NCI-H2029 (cell line): ENCODE data around the gene RASD2.

Experiments
- DNase-seq: peaks from one replicate; lab custom pipeline; 2025; lab: John Stamatoyannopoulos, UW

RASD2 gene

DNA sequence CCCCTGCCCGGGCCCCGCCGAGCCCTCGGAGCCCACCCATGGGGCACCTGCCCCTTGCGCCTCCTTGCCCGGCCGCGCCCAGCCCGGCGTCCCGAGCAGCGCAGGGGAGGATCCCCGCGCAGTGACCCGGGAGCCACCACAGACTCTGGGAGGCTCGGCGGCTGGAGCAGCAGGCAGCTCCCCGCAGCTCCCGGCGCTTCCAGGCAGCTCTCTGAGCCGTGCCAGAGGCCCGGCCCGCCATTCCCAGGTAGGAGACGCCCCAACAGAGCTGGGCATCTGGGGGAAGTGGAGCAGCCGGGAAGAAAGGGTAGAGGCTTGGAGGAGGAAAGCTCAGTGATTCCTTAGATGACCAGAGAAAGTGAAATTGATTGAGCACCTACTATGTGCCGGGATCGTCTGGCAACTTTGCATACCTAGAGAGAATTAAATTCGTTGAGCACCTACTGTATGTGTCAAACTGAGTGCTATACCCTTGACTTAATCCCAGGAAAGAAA lies 670 bp downstream of the RASD2 start:
- DNase-seq: no peak

DNA sequence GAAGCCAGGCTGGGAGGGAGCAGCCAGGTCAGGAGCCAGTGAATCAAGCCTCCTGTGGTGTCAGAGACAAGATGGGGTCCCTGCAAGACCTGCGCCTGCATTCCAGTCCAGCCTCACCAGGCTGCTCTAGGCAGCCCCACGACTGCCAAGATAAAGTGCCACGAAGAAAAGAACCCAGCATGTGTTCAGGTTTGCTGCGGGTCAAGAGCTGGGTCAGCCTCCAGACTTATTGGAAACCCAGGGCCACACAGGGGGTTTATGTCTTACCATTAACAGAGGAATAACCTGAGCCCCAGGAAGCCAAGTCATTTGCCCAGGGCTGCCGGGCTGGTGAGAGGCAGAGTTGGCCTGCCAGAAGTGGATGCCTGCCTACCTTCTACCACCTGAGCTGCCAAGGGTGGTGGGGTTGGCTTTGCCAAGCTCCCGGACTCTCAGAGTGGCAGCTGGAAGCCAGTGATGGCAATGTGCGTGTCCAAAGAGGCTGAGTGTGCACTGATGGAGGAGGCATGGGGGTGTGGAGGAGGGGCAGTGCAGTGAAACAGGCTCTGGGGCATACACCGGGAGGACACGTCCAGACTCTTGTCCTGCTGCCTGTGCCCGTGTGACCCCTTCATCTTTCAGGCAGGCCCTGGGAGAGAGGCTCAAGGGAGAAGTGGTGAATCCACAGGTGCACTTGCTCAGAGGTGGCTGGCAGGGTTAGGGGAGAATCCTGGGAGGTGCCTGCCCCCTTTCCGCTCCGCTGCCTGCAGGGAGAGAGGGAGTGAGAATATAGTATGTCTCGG lies 1.7 kb downstream of the RASD2 start:
- DNase-seq: peak; percentile 39

DNA sequence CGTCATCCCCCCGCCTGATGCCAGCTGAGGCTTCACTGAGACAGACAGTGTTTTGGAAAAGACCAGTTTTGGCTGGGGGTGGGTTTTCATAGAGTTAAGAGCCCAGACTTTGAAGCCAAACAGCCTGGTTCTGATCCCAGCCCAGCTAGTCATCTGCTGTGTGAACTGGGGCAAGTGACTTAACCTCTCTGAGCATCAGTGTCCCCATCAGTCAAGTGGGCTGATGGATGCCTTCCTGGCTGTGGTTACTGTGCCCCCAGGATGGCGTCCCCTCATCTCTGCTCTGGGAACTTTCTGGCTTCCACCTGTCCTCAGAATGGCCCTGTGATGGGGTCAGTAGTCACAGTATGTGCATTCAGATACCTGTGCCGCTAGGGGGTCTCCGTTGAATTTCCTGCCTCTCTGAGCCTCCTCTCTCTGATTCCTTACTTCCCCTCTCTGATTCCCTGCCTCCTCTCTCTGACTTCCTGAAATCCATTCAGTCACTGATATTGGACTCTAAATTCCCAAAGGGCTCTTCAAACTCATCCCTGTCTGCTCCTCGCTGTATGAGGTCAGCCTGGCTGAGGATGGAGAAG lies 2.4 kb downstream of the RASD2 start:
- DNase-seq: no peak

DNA sequence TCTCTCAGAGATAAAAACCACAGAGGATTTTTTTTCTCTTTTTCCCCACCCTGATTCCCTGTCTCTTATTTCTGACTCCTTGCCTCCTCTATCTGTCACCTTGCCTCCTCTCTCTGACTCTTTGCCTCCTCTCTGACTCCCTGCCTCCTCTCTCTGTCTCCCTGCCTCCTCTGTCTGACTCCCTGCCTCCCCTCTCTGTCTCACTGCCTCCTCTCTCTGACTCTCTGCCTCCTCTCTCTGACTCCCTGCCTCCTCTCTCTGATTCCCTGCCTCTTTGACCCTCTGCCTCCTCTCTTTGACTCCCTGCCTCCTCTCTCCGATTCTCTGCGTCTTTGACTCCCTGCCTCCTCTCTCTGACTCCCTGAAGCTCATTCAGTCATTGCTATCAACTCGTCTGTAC lies 3.1 kb downstream of the RASD2 start:
- no peak for DNase-seq

DNA sequence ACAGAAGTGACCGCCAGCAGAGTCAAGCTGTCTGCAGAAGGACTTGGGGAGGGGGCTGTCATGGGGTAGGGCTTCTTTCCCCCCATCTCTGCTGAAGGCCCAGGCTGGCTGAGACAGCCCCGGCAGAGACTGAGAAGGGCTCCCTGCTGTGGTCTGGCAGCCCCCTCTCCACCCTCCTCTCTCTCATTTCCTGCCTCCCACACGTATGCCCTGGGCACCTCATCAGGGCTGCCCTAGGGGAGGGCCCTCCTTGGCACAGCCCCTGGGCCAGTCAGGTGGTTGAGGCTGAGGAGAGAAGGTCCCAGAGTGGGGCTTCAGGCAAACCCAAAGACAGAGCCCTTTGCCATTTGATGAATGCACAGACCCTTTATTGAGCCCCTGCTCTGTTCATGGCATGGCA lies 3.6 kb downstream of the RASD2 start:
- DNase-seq: no peak

DNA sequence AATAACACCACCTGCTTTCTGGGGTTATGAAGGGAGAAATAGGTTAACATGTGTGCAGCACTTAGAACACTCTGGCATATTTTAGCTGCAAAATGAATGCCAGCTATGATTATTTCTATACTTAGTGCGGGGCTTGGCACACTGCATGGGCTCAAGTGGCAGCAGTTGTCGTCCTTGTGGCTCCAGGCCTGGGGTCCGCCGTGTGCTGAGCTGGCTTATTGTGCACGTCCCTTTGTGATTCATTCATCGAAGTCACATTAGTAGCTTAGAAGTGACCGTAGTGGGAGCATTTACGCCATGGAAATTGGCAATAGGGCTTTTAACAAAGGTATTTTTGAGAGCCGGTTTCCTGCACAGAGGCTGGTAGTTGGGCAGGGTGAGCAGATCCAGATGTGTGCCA lies 4.2 kb downstream of the RASD2 start:
- DNase-seq: no peak

DNA sequence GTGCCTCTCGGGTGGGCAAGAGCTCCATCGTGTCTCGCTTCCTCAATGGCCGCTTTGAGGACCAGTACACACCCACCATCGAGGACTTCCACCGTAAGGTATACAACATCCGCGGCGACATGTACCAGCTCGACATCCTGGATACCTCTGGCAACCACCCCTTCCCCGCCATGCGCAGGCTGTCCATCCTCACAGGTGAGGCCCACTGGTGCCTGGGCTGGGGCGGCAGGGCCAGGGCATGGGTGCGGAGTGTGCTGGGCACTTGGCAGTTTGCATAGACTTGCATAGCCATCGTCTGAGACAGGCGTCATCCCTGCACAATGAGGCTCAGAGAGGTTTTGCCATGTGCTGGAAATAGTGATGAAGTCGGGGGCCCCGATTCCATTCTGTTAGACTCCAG lies 6.3 kb downstream of the RASD2 start:
- no peak for DNase-seq

DNA sequence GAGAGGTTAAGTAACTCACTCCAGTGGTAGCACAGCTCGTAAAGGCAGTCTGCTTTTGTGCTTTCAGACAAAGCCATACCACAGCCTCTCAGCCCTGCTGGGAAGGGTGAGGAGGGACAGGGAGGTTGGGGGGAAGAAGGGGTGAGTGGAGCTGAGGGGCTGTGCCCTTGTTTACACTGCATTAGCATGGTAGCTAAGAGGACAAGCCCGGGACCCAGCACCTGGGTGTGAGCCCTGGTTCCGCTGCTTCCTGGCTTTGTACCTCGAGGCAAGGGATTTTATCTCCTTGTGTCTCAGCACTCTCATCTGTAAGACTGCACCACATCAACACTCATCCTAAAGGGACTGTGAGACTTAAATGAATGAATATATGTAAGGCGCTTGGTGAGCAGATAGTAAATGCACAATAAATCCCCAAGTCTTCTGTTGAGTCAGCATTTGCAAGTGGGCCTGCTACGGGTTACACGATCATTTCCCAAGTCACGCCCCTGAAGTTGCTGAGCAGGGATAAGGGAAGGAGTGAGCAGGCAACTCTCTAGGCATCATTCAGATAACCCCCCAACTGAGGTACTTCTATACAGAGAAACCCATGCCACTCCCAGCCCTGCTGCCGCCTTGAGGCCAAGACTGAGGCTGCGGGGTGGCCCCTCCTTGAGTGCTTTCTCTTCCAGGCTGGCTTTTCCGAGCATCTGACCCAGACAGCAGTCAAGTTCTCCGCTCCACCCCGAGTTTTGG lies 7.5 kb downstream of the RASD2 start:
- DNase-seq: no peak

DNA sequence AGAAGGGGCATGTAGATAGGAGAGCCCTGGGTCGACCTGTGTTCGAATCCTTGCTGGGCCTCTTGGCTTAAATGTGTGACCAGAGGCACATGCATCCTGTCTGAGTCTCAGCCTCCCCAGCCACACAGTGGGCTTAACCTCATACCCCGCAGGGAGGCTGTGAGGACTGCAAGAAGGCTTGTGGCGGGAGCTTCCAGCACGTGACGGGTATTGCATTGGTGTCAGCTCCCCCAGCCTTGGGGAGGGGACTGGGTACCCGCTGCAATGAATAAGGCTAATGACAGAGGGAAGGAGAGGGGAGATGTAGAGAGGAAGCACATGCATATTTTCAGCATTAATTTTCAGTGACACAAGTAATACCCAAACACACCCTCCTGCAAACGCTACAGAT lies 8.1 kb downstream of the RASD2 start:
- no peak for DNase-seq

DNA sequence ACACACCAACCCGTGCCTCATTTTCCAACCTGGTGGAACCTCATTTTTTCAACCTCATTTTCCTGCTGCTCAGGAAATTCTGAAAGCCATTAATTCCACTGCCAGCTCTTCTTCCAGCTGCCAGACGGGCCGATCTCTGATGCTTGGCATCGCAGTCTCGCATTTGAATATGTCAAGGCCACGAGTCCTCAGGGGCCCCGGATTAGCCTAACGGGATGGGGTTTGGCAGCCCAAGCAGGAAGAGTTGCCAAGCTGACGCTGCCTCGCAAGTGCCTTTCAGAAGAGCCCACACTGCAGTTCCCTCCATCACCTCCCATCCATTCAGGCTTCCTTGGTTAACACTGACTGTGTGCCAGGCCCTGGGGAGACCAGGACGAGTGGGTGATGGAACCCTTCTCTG lies 8.7 kb downstream of the RASD2 start:
- DNase-seq: no peak

DNA sequence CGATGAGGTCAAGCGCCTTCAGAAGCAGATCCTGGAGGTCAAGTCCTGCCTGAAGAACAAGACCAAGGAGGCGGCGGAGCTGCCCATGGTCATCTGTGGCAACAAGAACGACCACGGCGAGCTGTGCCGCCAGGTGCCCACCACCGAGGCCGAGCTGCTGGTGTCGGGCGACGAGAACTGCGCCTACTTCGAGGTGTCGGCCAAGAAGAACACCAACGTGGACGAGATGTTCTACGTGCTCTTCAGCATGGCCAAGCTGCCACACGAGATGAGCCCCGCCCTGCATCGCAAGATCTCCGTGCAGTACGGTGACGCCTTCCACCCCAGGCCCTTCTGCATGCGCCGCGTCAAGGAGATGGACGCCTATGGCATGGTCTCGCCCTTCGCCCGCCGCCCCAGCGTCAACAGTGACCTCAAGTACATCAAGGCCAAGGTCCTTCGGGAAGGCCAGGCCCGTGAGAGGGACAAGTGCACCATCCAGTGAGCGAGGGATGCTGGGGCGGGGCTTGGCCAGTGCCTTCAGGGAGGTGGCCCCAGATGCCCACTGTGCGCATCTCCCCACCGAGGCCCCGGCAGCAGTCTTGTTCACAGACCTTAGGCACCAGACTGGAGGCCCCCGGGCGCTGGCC lies 11.0 kb downstream of the RASD2 start:
- DNase-seq: no peak

DNA sequence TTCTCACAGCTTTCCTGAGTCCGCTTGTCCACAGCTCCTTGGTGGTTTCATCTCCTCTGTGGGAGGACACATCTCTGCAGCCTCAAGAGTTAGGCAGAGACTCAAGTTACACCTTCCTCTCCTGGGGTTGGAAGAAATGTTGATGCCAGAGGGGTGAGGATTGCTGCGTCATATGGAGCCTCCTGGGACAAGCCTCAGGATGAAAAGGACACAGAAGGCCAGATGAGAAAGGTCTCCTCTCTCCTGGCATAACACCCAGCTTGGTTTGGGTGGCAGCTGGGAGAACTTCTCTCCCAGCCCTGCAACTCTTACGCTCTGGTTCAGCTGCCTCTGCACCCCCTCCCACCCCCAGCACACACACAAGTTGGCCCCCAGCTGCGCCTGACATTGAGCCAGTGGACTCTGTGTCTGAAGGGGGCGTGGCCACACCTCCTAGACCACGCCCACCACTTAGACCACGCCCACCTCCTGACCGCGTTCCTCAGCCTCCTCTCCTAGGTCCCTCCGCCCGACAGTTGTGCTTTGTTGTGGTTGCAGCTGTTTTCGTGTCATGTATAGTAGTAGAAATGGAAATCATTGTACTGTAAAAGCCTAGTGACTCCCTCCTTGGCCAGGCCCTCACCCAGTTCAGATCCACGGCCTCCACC lies 11.7 kb downstream of the RASD2 start:
- no peak for DNase-seq

DNA sequence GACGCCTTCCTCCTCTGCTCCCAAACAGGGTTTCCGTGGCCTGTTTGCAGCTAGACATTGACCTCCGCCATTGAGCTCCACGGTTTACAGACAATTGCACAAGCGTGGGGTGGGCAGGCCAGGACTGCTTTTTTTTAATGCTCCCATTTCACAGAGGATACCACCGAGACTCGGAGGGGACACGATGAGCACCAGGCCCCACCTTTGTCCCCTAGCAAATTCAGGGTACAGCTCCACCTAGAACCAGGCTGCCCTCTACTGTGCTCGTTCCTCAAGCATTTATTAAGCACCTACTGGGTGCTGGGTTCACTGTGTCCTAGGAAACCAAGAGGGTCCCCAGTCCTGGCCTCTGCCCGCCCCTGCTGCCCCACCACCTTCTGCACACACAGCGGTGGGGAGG lies 12.2 kb downstream of the RASD2 start:
- DNase-seq: no peak

DNA sequence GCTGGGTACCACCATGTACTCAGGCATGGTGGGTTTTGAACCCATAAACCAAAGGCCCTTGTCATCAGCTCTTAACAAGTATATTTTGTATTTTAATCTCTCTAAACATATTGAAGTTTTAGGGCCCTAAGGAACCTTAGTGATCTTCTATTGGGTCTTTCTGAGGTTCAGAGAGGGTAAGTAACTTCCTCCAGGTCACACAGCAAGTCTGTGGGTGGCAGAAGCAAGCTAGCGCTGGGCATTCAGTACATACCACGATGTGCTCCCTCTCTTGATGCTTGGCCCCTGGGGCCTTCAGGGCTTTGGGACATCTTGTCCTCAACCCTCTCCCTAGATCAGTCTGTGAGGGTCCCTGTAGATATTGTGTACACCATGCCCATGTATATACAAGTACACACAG lies 12.7 kb downstream of the RASD2 start:
- no peak for DNase-seq

DNA sequence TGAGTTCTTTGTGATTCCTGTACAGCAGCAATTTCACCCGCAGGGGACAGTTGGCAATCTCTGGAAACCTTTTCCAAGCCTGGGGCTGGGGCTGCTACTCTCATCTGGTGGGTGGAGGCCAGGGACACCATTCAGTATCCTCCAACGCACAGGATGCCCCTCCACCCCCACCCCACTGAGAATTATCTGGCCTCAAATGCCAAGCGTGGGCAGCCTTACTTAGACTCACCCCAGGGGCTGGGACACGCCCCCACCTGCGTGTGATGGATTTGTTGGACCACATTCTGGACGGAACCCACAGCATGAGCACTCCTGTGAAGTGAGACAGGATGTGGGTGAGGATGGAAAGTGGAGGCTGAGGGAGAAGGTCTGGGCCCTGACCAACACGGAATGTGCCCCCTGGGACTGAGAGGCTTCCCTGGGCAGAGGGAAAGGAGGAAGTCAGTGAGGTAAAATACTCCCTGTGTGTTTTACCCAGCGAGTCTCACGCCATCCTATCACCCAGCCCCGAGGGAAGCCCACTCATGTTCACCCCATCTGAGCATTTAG lies 13.7 kb downstream of the RASD2 start:
- DNase-seq: no peak

DNA sequence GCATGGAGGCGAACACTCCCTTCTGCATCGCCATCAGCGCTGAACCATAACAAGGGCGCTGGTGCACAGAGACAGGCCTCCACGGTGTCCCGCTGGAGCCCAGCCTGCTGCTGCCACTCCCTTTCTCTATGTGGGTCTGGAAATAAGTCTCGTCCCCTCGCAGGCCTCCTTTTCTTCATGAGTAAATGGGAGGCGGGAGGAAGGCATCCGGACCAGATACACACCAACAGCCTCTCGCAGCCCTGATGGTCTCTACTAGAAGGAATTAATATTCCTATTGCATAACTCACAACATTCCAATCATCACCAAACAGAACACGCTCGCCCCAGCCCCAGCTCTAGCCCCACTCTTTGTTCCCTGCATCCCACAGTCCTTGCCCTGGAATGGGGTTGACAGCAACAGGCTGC lies 14.9 kb downstream of the RASD2 start:
- DNase-seq: no peak

DNA sequence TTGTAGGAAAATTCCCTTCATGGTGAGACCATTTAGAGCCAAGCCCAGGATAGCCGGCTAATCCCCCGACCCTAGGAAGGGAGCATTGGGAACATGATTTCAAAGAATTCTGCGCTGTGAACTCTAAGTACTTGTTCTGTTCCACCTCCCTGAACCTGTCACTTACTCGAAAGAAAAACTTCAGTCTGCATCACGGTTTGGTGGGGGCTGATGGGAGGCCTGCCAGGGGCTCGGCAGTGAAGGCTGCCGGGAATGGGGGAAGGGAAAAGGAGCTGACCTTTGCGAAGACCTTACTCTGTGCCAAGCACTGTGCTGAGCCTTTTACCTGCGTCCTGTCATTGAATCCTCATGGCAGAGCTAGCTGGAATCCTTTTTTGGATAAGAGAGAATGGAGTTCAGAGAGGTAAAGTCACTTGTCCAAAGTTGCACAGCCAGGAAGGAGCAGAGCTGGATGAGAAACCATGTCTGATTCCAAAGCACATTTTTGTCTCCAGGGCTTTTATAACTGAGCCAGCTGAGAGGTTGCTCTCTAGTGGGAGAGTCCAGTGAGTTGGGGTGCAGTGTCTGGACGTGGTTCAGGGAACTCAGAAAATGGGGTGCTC lies 15.4 kb downstream of the RASD2 start:
- no peak for DNase-seq

DNA sequence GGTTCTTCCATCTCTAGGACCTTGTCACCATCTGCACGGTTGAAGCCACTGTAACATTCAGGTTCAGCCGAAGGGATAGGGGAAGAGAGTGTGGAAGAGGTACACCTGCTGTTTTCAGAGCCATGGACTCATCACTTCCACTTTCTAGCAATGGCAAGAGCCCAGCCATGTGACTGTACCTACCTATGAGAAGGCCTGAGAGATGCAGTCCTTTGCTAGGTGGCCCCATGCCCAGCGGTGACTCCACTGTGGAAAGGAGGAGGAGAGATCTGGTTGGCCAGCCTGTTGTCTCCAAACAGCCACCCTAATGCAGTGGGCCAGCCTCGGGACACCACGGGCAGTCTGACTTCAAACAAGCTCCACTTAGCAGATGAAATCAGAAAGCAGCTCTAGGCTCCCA lies 16.0 kb downstream of the RASD2 start:
- no peak for DNase-seq

DNA sequence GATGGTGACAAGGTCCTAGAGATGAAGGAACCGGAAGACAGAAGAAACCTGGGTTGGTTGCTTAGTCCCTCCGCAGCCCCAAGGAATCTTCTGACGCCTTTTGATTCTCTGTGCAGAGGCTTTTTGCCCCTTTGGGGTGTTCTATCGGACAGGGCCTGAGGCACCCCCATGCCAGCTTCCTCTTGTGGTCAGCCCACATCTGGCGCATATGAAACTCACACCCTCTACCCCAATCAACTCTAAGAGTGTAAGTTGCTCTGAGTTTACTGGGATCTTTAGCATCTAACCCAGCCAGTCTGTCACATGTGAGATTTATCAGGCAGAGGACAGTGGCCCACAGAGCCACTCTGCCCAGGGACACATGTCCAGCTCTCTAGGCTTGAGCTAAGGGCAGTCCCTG lies 17.4 kb downstream of the RASD2 start:
- DNase-seq: no peak

DNA sequence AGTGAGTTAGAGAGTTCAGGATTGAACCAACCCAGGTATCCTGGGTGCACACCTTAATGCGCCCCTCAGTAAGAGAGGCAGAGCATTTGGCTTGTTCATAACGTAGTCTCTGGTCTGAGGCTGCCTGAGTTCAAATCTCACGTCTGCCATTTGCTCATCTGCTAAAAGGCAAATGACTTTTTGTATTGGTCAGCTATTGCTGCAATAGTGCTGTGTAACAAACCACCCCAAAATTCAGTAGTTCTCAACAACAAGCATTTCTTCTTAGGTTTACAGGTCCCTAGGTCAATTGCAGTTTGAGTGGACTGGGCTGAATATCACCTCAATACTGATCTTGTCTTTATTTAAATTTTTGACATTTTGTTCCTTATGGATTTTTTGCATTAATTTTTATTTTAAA lies 18.1 kb downstream of the RASD2 start:
- DNase-seq: no peak

DNA sequence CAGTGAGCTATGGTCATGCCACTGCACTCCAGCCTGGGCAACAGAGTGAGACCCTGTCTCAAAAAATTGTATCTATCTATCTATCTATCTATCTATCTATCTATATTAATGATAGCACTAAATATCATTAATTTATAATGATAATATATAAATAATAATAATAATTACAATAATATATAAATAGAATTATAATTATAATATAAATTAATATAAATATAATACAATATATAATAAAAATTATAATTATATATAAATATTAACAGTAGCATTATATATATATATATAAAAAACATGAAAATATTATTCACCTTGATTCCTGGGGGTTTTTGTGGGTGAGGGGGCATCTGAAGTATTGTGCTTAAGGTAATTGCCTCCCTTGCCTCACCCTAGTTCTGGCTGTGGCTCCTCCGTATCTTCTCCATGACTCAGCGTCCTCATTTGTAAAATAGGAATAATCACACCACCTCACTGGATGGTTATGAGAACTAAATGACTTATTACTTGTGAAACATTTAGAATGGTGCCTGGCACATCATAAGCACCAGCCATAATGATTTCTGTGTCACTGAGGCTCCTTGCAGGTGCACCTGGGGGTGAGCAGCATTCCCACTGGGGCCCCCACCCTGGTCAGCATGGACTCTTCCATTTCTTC lies 18.8 kb downstream of the RASD2 start:
- no peak for DNase-seq
